22Rv1 (cell line): ENCODE measurements around the gene DNAJC16.

Source experiments
- ZFX ChIP-seq: fragments of 450-650 bp; IDR thresholded peaks from 2 replicates; pipeline ENCODE4 v1.6.1; 2017; ENCODE audit warnings: antibody characterized with exemption, borderline replicate concordance
- TF ChIP-seq, protein P1 (sequence below): fragments of 450-650 bp; IDR thresholded peaks from 2 replicates; pipeline ENCODE4 v1.5.1; 2017; ENCODE audit warnings: mild to moderate bottlenecking

DNA sequence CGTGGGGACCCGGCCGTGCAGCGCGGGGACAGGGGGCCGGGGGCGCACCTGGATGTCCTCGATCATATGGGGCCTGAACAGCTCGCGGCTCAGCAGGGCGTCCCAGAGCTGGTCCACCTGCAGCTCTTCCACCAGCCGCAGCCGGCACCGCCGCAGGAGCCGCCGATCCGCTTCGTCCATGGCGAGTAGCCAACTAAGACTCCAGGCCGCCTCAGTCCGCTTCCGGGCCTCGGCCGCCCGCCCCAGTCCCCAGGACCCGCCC lies 2.7 kb upstream of the DNAJC16 start, which contains the start of gene CASP9:
- TF ChIP-seq, protein P1, sequence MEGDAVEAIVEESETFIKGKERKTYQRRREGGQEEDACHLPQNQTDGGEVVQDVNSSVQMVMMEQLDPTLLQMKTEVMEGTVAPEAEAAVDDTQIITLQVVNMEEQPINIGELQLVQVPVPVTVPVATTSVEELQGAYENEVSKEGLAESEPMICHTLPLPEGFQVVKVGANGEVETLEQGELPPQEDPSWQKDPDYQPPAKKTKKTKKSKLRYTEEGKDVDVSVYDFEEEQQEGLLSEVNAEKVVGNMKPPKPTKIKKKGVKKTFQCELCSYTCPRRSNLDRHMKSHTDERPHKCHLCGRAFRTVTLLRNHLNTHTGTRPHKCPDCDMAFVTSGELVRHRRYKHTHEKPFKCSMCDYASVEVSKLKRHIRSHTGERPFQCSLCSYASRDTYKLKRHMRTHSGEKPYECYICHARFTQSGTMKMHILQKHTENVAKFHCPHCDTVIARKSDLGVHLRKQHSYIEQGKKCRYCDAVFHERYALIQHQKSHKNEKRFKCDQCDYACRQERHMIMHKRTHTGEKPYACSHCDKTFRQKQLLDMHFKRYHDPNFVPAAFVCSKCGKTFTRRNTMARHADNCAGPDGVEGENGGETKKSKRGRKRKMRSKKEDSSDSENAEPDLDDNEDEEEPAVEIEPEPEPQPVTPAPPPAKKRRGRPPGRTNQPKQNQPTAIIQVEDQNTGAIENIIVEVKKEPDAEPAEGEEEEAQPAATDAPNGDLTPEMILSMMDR: no peak
- no peak for TF ChIP-seq ZFX
